Measurements from ENCODE around the gene ALS2CL.

GRCh38 chr3:46710671-46711295 lies 17.3 kb upstream of the ALS2CL start:
- TF ChIP-seq EZH2 (optimal IDR thresholded peaks at IDR 0.05; ENCODE audit: low read depth, low read length): no peak
- TF ChIP-seq CTCF (IDR thresholded peaks at IDR 0.05; ENCODE audit: low read length): no peak
- TF ChIP-seq EZH2phosphoT487 (IDR thresholded peaks at IDR 0.05; ENCODE audit: low read length): no peak

Measured in MM.1S (cell line).